ENCODE data around the gene STIM1.

Gene STIM1

GRCh38 chr11:3854977-3855807 is at the start of gene STIM1:
TSS of gene STIM1 (plus strand) at chr11:3855664. CDS start at chr11:3856271, 607 bp downstream.
- TF ChIP-seq GATA2 (IDR thresholded peaks at IDR 0.05; ENCODE audit: low read depth, low read length) (no peak), GATA3 (IDR thresholded peaks at IDR 0.05; ENCODE audit: low read depth, low read length) (no peak)

GRCh38 chr11:3807909-3808860 is 47.3 kb upstream of the STIM1 start, which contains the start of gene PGAP2:
TSS of gene PGAP2 (plus strand) at chr11:3808560. CDS start at chr11:3811260, 2,700 bp downstream.
- TF ChIP-seq GATA3 (IDR thresholded peaks at IDR 0.05; ENCODE audit: low read depth, low read length) (no peak), GATA2 (IDR thresholded peaks at IDR 0.05; ENCODE audit: low read depth, low read length) (no peak)

- no peak for TF ChIP-seq GATA2 (IDR thresholded peaks at IDR 0.05; ENCODE audit: low read depth, low read length)
- no peak for TF ChIP-seq GATA3 (IDR thresholded peaks at IDR 0.05; ENCODE audit: low read depth, low read length)
These were observed 46.4 kb upstream of the STIM1 start for GRCh38 chr11:3808861-3809623.

- no peak for TF ChIP-seq GATA2 (IDR thresholded peaks at IDR 0.05; ENCODE audit: low read depth, low read length)
- TF ChIP-seq GATA3 (IDR thresholded peaks at IDR 0.05; ENCODE audit: low read depth, low read length) = no peak
These were observed 45.9 kb upstream of the STIM1 start for GRCh38 chr11:3809624-3809928.

- no peak for TF ChIP-seq GATA3 (IDR thresholded peaks at IDR 0.05; ENCODE audit: low read depth, low read length)
- TF ChIP-seq GATA2 (IDR thresholded peaks at IDR 0.05; ENCODE audit: low read depth, low read length) = no peak; the same call in 1 of the 2 replicates
These were observed 45.0 kb upstream of the STIM1 start for GRCh38 chr11:3810446-3810845.

- no peak for TF ChIP-seq GATA3 (IDR thresholded peaks at IDR 0.05; ENCODE audit: low read depth, low read length)
- TF ChIP-seq GATA2 (IDR thresholded peaks at IDR 0.05; ENCODE audit: low read depth, low read length) = no peak
These were observed 44.5 kb upstream of the STIM1 start for GRCh38 chr11:3810951-3811350.

GRCh38 chr11:3815845-3816244 is 39.6 kb upstream of the STIM1 start:
- no peak for TF ChIP-seq GATA3 (IDR thresholded peaks at IDR 0.05; ENCODE audit: low read depth, low read length)

- TF ChIP-seq GATA2 (IDR thresholded peaks at IDR 0.05; ENCODE audit: low read depth, low read length) (no peak), GATA3 (IDR thresholded peaks at IDR 0.05; ENCODE audit: low read depth, low read length) (no peak)
These were observed 38.8 kb upstream of the STIM1 start for GRCh38 chr11:3816673-3817072.

- TF ChIP-seq GATA3 (IDR thresholded peaks at IDR 0.05; ENCODE audit: low read depth, low read length) (no peak), GATA2 (IDR thresholded peaks at IDR 0.05; ENCODE audit: low read depth, low read length) (no peak)
These were observed 38.2 kb upstream of the STIM1 start for GRCh38 chr11:3817181-3817800.

- TF ChIP-seq GATA2 (IDR thresholded peaks at IDR 0.05; ENCODE audit: low read depth, low read length) = no peak
- TF ChIP-seq GATA3 (IDR thresholded peaks at IDR 0.05; ENCODE audit: low read depth, low read length) = no peak
These were observed 34.5 kb upstream of the STIM1 start for GRCh38 chr11:3820971-3821370.

- TF ChIP-seq GATA3 (IDR thresholded peaks at IDR 0.05; ENCODE audit: low read depth, low read length) (no peak), GATA2 (IDR thresholded peaks at IDR 0.05; ENCODE audit: low read depth, low read length) (no peak)
These were observed 33.2 kb upstream of the STIM1 start for GRCh38 chr11:3822312-3822711.

GRCh38 chr11:3823303-3823702 is 32.2 kb upstream of the STIM1 start:
- TF ChIP-seq GATA2 (IDR thresholded peaks at IDR 0.05; ENCODE audit: low read depth, low read length) = no peak
- TF ChIP-seq GATA3 (IDR thresholded peaks at IDR 0.05; ENCODE audit: low read depth, low read length) = no peak

GRCh38 chr11:3823762-3824506 is 31.5 kb upstream of the STIM1 start:
- TF ChIP-seq GATA2 (IDR thresholded peaks at IDR 0.05; ENCODE audit: low read depth, low read length) = no peak
- no peak for TF ChIP-seq GATA3 (IDR thresholded peaks at IDR 0.05; ENCODE audit: low read depth, low read length)
